ENCODE measurements around the gene IPO4. TPM values are rescaled to one million over a fixed set of nuclear protein-coding genes. Genes with fewer than 3 reads are reported as not detected.

Gene IPO4
- total and polyA plus RNA-seq, 4 donors: 9.2 to 28.2 (median 21.1) TPM

DNA sequence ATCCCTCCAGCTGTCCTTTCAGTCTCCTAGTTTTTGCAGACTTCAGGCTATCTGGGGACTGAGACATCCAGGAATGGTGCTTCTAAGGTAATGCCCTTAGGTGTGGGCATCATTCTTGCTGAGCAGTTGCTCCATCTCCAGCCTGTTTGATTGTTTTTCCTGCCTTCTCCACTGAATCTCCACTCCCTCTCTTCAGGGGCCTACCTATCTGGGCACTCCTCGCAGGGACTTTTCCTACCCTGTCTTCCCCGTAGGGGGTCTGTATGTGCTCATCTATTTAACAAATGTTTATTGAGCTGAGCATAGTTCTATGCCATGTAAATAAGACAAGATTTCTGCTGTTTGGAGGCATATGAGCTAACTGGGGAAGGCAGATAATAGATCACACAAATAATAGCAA lies 55.6 kb downstream of the IPO4 start:
- no CpG with 5 or more reads among the region's 2 CpGs for WGBS (ENCODE audit: insufficient coverage)
- Histone ChIP-seq H3K27me3 (ENCODE audit: control insufficient read depth, insufficient read depth, low read length) (no peaks in the 10 kb centered on the region), H3K27ac (ENCODE audit: low read depth, low read length) (no peak overlapping the region), H3K36me3 (ENCODE audit: control insufficient read depth, insufficient read depth, low read length) (peaks cover 22% of the 10 kb centered on the region), H3K9me3 (ENCODE audit: control insufficient read depth, insufficient read depth, low read length) (no peaks in the 10 kb centered on the region), H3K4me1 (ENCODE audit: control insufficient read depth, insufficient read depth, low read length) (peaks cover 24% of the 10 kb centered on the region), H3K4me3 (ENCODE audit: low read depth, low read length) (no peak overlapping the region)
- no peak for DNase-seq (ENCODE audit: low read depth in 4 of 6, low spot score in 6 of 6)

DNA sequence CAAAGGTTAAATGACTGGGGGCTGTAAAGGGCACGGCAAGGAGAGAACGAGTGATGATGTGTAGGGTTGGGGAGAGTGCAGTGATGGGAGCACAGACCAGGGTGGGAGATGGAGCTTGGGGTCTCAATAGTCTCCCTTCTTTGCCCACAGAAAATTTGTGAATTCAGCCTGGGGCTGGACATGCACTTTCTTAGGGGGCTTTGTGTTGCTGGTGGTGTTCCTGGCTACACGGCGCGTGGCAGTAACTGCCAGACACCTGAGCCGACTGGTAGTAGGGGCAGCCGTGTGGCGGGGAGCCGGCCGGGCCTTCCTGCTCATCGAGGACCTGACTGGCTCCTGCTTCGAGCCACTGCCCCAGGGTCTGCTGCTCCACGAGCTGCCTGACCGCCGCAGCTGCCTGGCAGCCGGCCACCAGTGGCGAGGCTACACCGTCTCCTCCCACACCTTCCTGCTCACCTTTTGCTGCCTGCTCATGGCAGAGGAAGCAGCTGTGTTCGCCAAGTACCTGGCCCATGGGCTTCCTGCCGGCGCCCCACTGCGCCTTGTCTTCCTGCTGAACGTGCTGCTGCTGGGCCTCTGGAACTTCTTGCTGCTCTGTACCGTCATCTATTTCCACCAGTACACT lies 56.4 kb downstream of the IPO4 start:
- H3K4me3 ChIP-seq (ENCODE audit: low read depth, low read length): no peak overlapping the region
- peaks cover 14% of the 10 kb centered on the region for H3K36me3 ChIP-seq (ENCODE audit: control insufficient read depth, insufficient read depth, low read length)
- H3K4me1 ChIP-seq (ENCODE audit: control insufficient read depth, insufficient read depth, low read length): peaks cover 16% of the 10 kb centered on the region
- no peaks in the 10 kb centered on the region for H3K27me3 ChIP-seq (ENCODE audit: control insufficient read depth, insufficient read depth, low read length)
- H3K9me3 ChIP-seq (ENCODE audit: control insufficient read depth, insufficient read depth, low read length): no peaks in the 10 kb centered on the region
- DNase-seq (ENCODE audit: low read depth in 4 of 6, low spot score in 6 of 6): no peak
- no peak overlapping the region for H3K27ac ChIP-seq (ENCODE audit: low read depth, low read length)
- 84% methylated on average over 24 of the region's 24 CpGs for WGBS (ENCODE audit: insufficient coverage)

DNA sequence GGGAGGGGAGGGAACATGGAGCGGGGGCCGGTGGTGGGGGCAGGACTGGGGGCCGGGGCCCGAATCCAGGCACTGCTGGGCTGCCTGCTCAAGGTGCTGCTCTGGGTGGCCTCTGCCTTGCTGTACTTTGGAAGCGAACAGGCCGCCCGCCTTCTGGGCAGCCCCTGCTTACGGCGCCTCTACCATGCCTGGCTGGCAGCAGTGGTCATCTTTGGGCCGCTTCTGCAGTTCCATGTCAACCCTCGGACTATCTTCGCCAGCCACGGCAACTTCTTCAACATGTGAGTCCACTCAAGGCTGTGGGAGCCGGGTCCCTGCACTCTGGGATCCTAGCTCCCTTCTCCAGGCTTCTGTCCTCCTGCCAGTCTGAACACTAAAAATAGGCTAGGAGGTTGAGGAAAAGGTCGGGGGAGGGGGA lies 57.1 kb downstream of the IPO4 start:
- no peak overlapping the region for H3K27ac ChIP-seq (ENCODE audit: low read depth, low read length)
- 86% methylated on average over 13 of the region's 15 CpGs for WGBS (ENCODE audit: insufficient coverage)
- no peaks in the 10 kb centered on the region for H3K27me3 ChIP-seq (ENCODE audit: control insufficient read depth, insufficient read depth, low read length)
- peaks cover 12% of the 10 kb centered on the region for H3K36me3 ChIP-seq (ENCODE audit: control insufficient read depth, insufficient read depth, low read length)
- no peaks in the 10 kb centered on the region for H3K9me3 ChIP-seq (ENCODE audit: control insufficient read depth, insufficient read depth, low read length)
- H3K4me3 ChIP-seq (ENCODE audit: low read depth, low read length): no peak overlapping the region
- DNase-seq (ENCODE audit: low read depth in 4 of 6, low spot score in 6 of 6): no peak
- peaks cover 10% of the 10 kb centered on the region for H3K4me1 ChIP-seq (ENCODE audit: control insufficient read depth, insufficient read depth, low read length)

DNA sequence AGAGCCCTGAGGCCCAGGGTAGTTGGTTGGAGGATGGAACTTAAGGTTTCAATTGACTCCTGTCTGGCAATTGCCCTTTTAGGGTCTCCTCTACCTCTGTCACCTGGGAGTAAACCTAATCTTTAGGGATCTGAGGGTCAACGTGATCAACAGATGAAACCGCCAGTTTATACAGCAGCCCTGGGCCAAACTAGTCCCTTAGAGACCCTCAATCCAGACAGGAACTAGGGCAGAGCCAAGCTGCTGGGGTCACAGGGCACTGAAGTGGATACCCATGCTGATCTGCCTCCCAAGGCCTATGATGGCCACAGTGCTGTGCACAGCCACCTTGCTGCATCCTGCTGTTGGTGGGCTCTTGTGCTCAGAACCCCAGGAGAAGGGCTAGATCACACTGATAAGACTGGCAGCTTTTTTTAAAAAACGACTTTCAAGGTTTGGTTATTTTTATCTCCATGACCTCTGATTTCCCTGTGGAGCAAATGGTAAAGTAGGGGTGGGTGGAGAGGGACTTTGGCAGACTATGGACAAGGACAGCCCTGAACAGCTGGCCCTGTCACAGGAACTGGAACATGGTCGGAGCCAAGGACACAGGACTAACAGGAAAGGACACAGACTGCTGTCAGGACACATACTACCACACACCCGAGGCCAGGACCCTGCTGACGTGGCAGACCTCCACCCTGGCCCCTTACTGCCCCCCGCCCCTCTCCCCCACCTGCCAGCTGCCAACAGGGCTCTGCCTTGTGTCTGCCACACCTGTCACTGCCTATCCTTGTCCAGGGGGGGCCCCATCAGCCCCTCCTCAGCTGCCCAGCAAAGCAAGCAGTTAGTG lies 57.7 kb downstream of the IPO4 start:
- Histone ChIP-seq H3K36me3 (ENCODE audit: control insufficient read depth, insufficient read depth, low read length) (peaks cover 12% of the 10 kb centered on the region), H3K4me3 (ENCODE audit: low read depth, low read length) (no peak overlapping the region), H3K4me1 (ENCODE audit: control insufficient read depth, insufficient read depth, low read length) (peaks cover 7% of the 10 kb centered on the region), H3K27me3 (ENCODE audit: control insufficient read depth, insufficient read depth, low read length) (no peaks in the 10 kb centered on the region), H3K27ac (ENCODE audit: low read depth, low read length) (no peak overlapping the region), H3K9me3 (ENCODE audit: control insufficient read depth, insufficient read depth, low read length) (no peaks in the 10 kb centered on the region)
- DNase-seq (ENCODE audit: low read depth in 4 of 6, low spot score in 6 of 6): no peak
- WGBS (ENCODE audit: insufficient coverage): 73% methylated on average over 6 of the region's 7 CpGs

DNA sequence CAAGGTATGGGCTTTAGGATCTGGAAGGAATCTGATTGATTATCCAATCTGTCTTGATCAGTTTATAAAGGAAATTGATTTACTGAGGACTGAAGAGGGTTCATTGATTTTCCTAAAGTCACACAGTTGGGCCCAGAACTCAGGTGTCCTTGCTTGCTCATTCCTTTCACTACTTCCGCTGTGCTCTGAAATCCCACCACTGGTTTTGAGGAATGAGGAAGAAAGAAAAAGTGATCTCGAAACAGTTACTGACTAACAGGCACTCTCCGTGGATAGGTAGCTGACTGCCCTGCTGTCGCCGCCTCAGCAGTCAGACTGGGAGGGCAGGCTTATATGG lies 58.3 kb downstream of the IPO4 start, which contains the start of gene FITM1:
TSS of gene FITM1 (plus strand) at position 280 of the 337 bp plus-strand sequence. CDS start 905 bp downstream, outside the sequence.
- DNase-seq (ENCODE audit: low read depth in 4 of 6, low spot score in 6 of 6): no peak
- 89% methylated on average over 4 of the region's 5 CpGs for WGBS (ENCODE audit: insufficient coverage)
- Histone ChIP-seq H3K9me3 (ENCODE audit: control insufficient read depth, insufficient read depth, low read length) (no peaks in the 10 kb centered on the region), H3K4me1 (ENCODE audit: control insufficient read depth, insufficient read depth, low read length) (peaks cover 4% of the 10 kb centered on the region), H3K27ac (ENCODE audit: low read depth, low read length) (no peak within 1 kb of the TSS), H3K36me3 (ENCODE audit: control insufficient read depth, insufficient read depth, low read length) (peaks cover 12% of the 10 kb centered on the region), H3K4me3 (ENCODE audit: low read depth, low read length) (no peak within 1 kb of the TSS), H3K27me3 (ENCODE audit: control insufficient read depth, insufficient read depth, low read length) (no peaks in the 10 kb centered on the region)

Small RNAs within 50 kb of the gene (small RNA-seq; reads per million reads assigned to genes)
- gene AL136295.4 (ENCODE audit: low replicate concordance) (not detected), gene CHMP4A (ENCODE audit: low replicate concordance) (not detected), gene IPO4 (ENCODE audit: low replicate concordance) (not detected), gene IRF9 (ENCODE audit: low replicate concordance) (not detected), gene MDP1 (ENCODE audit: low replicate concordance) (not detected), gene RNA5SP383 (ENCODE audit: low replicate concordance) (0.32 reads per million, percentile 32 among the genes with 10 or more reads in this experiment)

Other genes with a start within 250 kb of the IPO4 start
Only the 30 nearest of the 34 such genes appear.
- gene DHRS4L2, start 199.9 kb downstream of the IPO4 start, total RNA-seq: 10 to 100 TPM in 1 of 2 donors, 1 to 10 TPM in 1; 5.6 to 22.5 TPM
- gene DHRS4L2, start 199.9 kb downstream of the IPO4 start, polyA plus RNA-seq (ENCODE audit: insufficient read length in 2 of 2): 10 to 100 TPM; 10.8 to 17.0 TPM
- 10 to 100 TPM; 10.2 to 11.9 TPM for gene CARMIL3, start 136.8 kb downstream of the IPO4 start, total RNA-seq
- gene CARMIL3, start 136.8 kb downstream of the IPO4 start, polyA plus RNA-seq (ENCODE audit: insufficient read length in 2 of 2): 10 to 100 TPM; 32.9 to 43.2 TPM
- 10 to 100 TPM in 1 of 2 donors, 1 to 10 TPM in 1; 1.7 to 55.7 TPM for gene CPNE6, start 117.3 kb downstream of the IPO4 start, total RNA-seq
- gene CPNE6, start 117.3 kb downstream of the IPO4 start, polyA plus RNA-seq (ENCODE audit: insufficient read length in 2 of 2): 10 to 100 TPM; 14.1 to 15.1 TPM
- 1 to 10 TPM; 3.9 to 5.1 TPM for gene PCK2, start 94.5 kb downstream of the IPO4 start, total RNA-seq
- gene PCK2, start 94.5 kb downstream of the IPO4 start, polyA plus RNA-seq (ENCODE audit: insufficient read length in 2 of 2): 1 to 10 TPM; 6.6 to 7.0 TPM
- gene DCAF11, start 74.0 kb downstream of the IPO4 start, total RNA-seq: 10 to 100 TPM; 62.1 to 66.9 TPM
- 10 to 100 TPM; 59.5 to 64.1 TPM for gene DCAF11, start 74.0 kb downstream of the IPO4 start, polyA plus RNA-seq (ENCODE audit: insufficient read length in 2 of 2)
- gene NRL, start 73.9 kb downstream of the IPO4 start, total RNA-seq: 1 to 10 TPM; 1.8 to 2.4 TPM
- gene NRL, start 73.9 kb downstream of the IPO4 start, polyA plus RNA-seq (ENCODE audit: insufficient read length in 2 of 2): 1 to 10 TPM; 3.5 to 4.8 TPM
- gene FITM1, start 58.2 kb downstream of the IPO4 start, total RNA-seq: under 1 TPM in 1 of 2 donors, not detected in 1; 0.77 TPM
- gene FITM1, start 58.2 kb downstream of the IPO4 start, polyA plus RNA-seq (ENCODE audit: insufficient read length in 2 of 2): 1 to 10 TPM; 1.1 to 1.2 TPM
- 100 to 1,000 TPM in 1 of 2 donors, 10 to 100 TPM in 1; 49.0 to 134 TPM for gene PSME1, start 52.6 kb downstream of the IPO4 start, total RNA-seq
- 100 to 1,000 TPM in 1 of 2 donors, 10 to 100 TPM in 1; 96.2 to 103 TPM for gene PSME1, start 52.6 kb downstream of the IPO4 start, polyA plus RNA-seq (ENCODE audit: insufficient read length in 2 of 2)
- gene EMC9, start 47.2 kb downstream of the IPO4 start, total RNA-seq: 10 to 100 TPM; 11.0 to 20.1 TPM
- gene EMC9, start 47.2 kb downstream of the IPO4 start, polyA plus RNA-seq (ENCODE audit: insufficient read length in 2 of 2): 10 to 100 TPM; 31.2 to 37.2 TPM
- gene PSME2, start 42.2 kb downstream of the IPO4 start, total RNA-seq: 100 to 1,000 TPM in 1 of 2 donors, 10 to 100 TPM in 1; 59.4 to 136 TPM
- 100 to 1,000 TPM; 112 to 115 TPM for gene PSME2, start 42.2 kb downstream of the IPO4 start, polyA plus RNA-seq (ENCODE audit: insufficient read length in 2 of 2)
- 10 to 100 TPM; 17.8 to 47.3 TPM for gene RNF31, start 41.3 kb downstream of the IPO4 start, total RNA-seq
- gene RNF31, start 41.3 kb downstream of the IPO4 start, polyA plus RNA-seq (ENCODE audit: insufficient read length in 2 of 2): 10 to 100 TPM; 50.2 to 56.8 TPM
- 10 to 100 TPM; 50.0 to 81.4 TPM for gene IRF9, start 27.6 kb downstream of the IPO4 start, total RNA-seq
- 10 to 100 TPM; 68.6 to 74.0 TPM for gene IRF9, start 27.6 kb downstream of the IPO4 start, polyA plus RNA-seq (ENCODE audit: insufficient read length in 2 of 2)
- 10 to 100 TPM; 18.7 to 21.8 TPM for gene REC8, start 16.7 kb downstream of the IPO4 start, total RNA-seq
- gene REC8, start 16.7 kb downstream of the IPO4 start, polyA plus RNA-seq (ENCODE audit: insufficient read length in 2 of 2): 100 to 1,000 TPM in 1 of 2 donors, 10 to 100 TPM in 1; 95.9 to 129 TPM
- 10 to 100 TPM; 36.6 to 62.9 TPM for gene TM9SF1, start 6.6 kb upstream of the IPO4 start, total RNA-seq
- gene TM9SF1, start 6.6 kb upstream of the IPO4 start, polyA plus RNA-seq (ENCODE audit: insufficient read length in 2 of 2): 10 to 100 TPM; 30.7 to 36.8 TPM
- gene TSSK4, start 16.9 kb upstream of the IPO4 start, total RNA-seq: not detected
- 10 to 100 TPM in 1 of 2 donors, 1 to 10 TPM in 1; 7.4 to 15.2 TPM for gene TSSK4, start 16.9 kb upstream of the IPO4 start, polyA plus RNA-seq (ENCODE audit: insufficient read length in 2 of 2)
- gene CHMP4A, start 24.7 kb upstream of the IPO4 start, total RNA-seq: 10 to 100 TPM; 23.2 to 44.2 TPM
- 10 to 100 TPM; 48.9 to 62.9 TPM for gene CHMP4A, start 24.7 kb upstream of the IPO4 start, polyA plus RNA-seq (ENCODE audit: insufficient read length in 2 of 2)
- 10 to 100 TPM; 22.1 to 46.2 TPM for gene MDP1, start 27.2 kb upstream of the IPO4 start, total RNA-seq
- 10 to 100 TPM; 19.5 to 21.3 TPM for gene MDP1, start 27.2 kb upstream of the IPO4 start, polyA plus RNA-seq (ENCODE audit: insufficient read length in 2 of 2)
- gene NEDD8, start 43.6 kb upstream of the IPO4 start, total RNA-seq: 100 to 1,000 TPM in 1 of 2 donors, 10 to 100 TPM in 1; 79.6 to 278 TPM
- gene NEDD8, start 43.6 kb upstream of the IPO4 start, polyA plus RNA-seq (ENCODE audit: insufficient read length in 2 of 2): 100 to 1,000 TPM; 229 to 250 TPM
- gene GMPR2, start 44.1 kb upstream of the IPO4 start, total RNA-seq: 10 to 100 TPM; 57.5 to 77.4 TPM
- 10 to 100 TPM; 84.0 to 96.9 TPM for gene GMPR2, start 44.1 kb upstream of the IPO4 start, polyA plus RNA-seq (ENCODE audit: insufficient read length in 2 of 2)
- gene TINF2, start 53.8 kb upstream of the IPO4 start, total RNA-seq: 10 to 100 TPM; 41.9 to 64.1 TPM
- gene TINF2, start 53.8 kb upstream of the IPO4 start, polyA plus RNA-seq (ENCODE audit: insufficient read length in 2 of 2): 10 to 100 TPM; 51.8 to 59.1 TPM
- gene TGM1, start 74.4 kb upstream of the IPO4 start, total RNA-seq: 1 to 10 TPM in 1 of 2 donors, under 1 TPM in 1; 0.99 to 6.2 TPM
- gene TGM1, start 74.4 kb upstream of the IPO4 start, polyA plus RNA-seq (ENCODE audit: insufficient read length in 2 of 2): 1 to 10 TPM; 4.9 to 6.1 TPM
- 10 to 100 TPM; 23.1 to 23.5 TPM for gene RABGGTA, start 82.8 kb upstream of the IPO4 start, total RNA-seq
- gene RABGGTA, start 82.8 kb upstream of the IPO4 start, polyA plus RNA-seq (ENCODE audit: insufficient read length in 2 of 2): 10 to 100 TPM; 31.8 to 42.9 TPM
- gene DHRS1, start 111.0 kb upstream of the IPO4 start, total RNA-seq: 10 to 100 TPM; 12.6 to 20.2 TPM
- gene DHRS1, start 111.0 kb upstream of the IPO4 start, polyA plus RNA-seq (ENCODE audit: insufficient read length in 2 of 2): 10 to 100 TPM; 31.1 to 47.5 TPM
- gene NOP9, start 111.0 kb upstream of the IPO4 start, total RNA-seq: 10 to 100 TPM; 18.7 to 21.5 TPM
- 10 to 100 TPM; 25.7 to 27.7 TPM for gene NOP9, start 111.0 kb upstream of the IPO4 start, polyA plus RNA-seq (ENCODE audit: insufficient read length in 2 of 2)
- 10 to 100 TPM in 1 of 2 donors, 1 to 10 TPM in 1; 4.9 to 14.8 TPM for gene CIDEB, start 119.2 kb upstream of the IPO4 start, total RNA-seq
- gene CIDEB, start 119.2 kb upstream of the IPO4 start, polyA plus RNA-seq (ENCODE audit: insufficient read length in 2 of 2): 1 to 10 TPM; 6.3 to 7.8 TPM
- gene LTB4R2, start 121.3 kb upstream of the IPO4 start, total RNA-seq: 1 to 10 TPM; 1.4 to 3.6 TPM
- 1 to 10 TPM; 2.5 to 3.3 TPM for gene LTB4R2, start 121.3 kb upstream of the IPO4 start, polyA plus RNA-seq (ENCODE audit: insufficient read length in 2 of 2)
- gene LTB4R, start 122.7 kb upstream of the IPO4 start, total RNA-seq: 1 to 10 TPM; 2.7 to 2.8 TPM
- gene LTB4R, start 122.7 kb upstream of the IPO4 start, polyA plus RNA-seq (ENCODE audit: insufficient read length in 2 of 2): 1 to 10 TPM; 3.8 to 6.2 TPM
- 1 to 10 TPM; 3.5 to 9.0 TPM for gene ADCY4, start 146.3 kb upstream of the IPO4 start, total RNA-seq
- gene ADCY4, start 146.3 kb upstream of the IPO4 start, polyA plus RNA-seq (ENCODE audit: insufficient read length in 2 of 2): 10 to 100 TPM; 11.9 to 16.0 TPM
- 1 to 10 TPM; 1.4 to 3.1 TPM for gene RIPK3, start 151.2 kb upstream of the IPO4 start, total RNA-seq
- gene RIPK3, start 151.2 kb upstream of the IPO4 start, polyA plus RNA-seq (ENCODE audit: insufficient read length in 2 of 2): 1 to 10 TPM; 1.4 to 2.0 TPM
- gene NFATC4, start 179.4 kb upstream of the IPO4 start, total RNA-seq: 10 to 100 TPM; 10.8 to 63.3 TPM
- 10 to 100 TPM; 23.6 to 42.0 TPM for gene NFATC4, start 179.4 kb upstream of the IPO4 start, polyA plus RNA-seq (ENCODE audit: insufficient read length in 2 of 2)

Data from spinal cord (tissue), 10 donors.